K562 (cell line): ENCODE results near the gene ZNF692. TPM values are rescaled to one million over a fixed set of nuclear protein-coding genes. Genes with fewer than 3 reads are reported as not detected.
A peak's percentile ranks its signal among the peaks of the same experiment; 100 is the strongest.

ENCODE experiments used
- ADNP ChIP-seq: fragments of 200-800 bp; sonication (Bioruptor generic); IDR thresholded peaks from 2 replicates; pipeline ENCODE4 v1.6.1; 2016; ENCODE audit warnings: missing genetic modification characterization, missing compliant biosample characterization
- ATF7 ChIP-seq: fragments of 450-650 bp; IDR thresholded peaks from 2 replicates; pipeline ENCODE4 v1.7.1; 2014; ENCODE audit warnings: mild to moderate bottlenecking, moderate library complexity
- CBX8 ChIP-seq: fragments of 200-600 bp; sonication (generic); IDR thresholded peaks from 2 replicates; pipeline ENCODE4 v1.6.1; 2012; ENCODE audit warnings: borderline replicate concordance, mixed run types, low read depth, mild to moderate bottlenecking, moderate library complexity, mixed read lengths, low read length, control low read depth, inconsistent platforms; ENCODE audit not compliant: poor library complexity, severe bottlenecking; ENCODE audit errors: extremely low read depth
- CEBPG ChIP-seq, 3 experiments: fragments of 200-800 bp in 1 of 3; sonication (Bioruptor generic) in 1 of 3; sonication (generic) in 1 of 3; formaldehyde crosslinking in 1 of 3; IDR thresholded peaks in 2 of 3; conservative IDR thresholded peaks in 1 of 3; 2 replicates each; pipeline versions ENCODE4 v1.6.1 to v1.8.0; 2016 to 2022; ENCODE audit warnings: missing compliant biosample characterization in 2 of 3, missing genetic modification characterization in 2 of 3, mild to moderate bottlenecking in 1 of 3, missing genetic modification reagents in 1 of 3
- CREB1 ChIP-seq, 2 experiments: sonication (generic) in 1 of 2; formaldehyde crosslinking in 1 of 2; IDR thresholded peaks; 2 replicates each; pipeline versions ENCODE4 v1.6.1 to v1.8.0; 2012 to 2022; ENCODE audit warnings: inconsistent platforms in 1 of 2, mild to moderate bottlenecking in 1 of 2, missing genetic modification reagents in 1 of 2, moderate library complexity in 1 of 2
- DACH1 ChIP-seq: fragments of 450-650 bp; IDR thresholded peaks from 2 replicates; pipeline ENCODE4 v1.6.1; 2018; ENCODE audit not compliant: partially characterized antibody
- FIP1L1 ChIP-seq: fragments of 200-400 bp; formaldehyde crosslinking; IDR thresholded peaks from 2 replicates; pipeline ENCODE4 v1.6.1; 2018; ENCODE audit warnings: mild to moderate bottlenecking, low read depth, low read length; ENCODE audit not compliant: poor library complexity, severe bottlenecking
- FOXA1 ChIP-seq: fragments of 450-650 bp; IDR thresholded peaks from 2 replicates; pipeline ENCODE4 v1.6.1; 2016; ENCODE audit warnings: mild to moderate bottlenecking, borderline replicate concordance
- HBP1 ChIP-seq: fragments of 450-650 bp; formaldehyde crosslinking; IDR thresholded peaks from 2 replicates; pipeline ENCODE4 v1.4.0; 2022; ENCODE audit warnings: missing genetic modification characterization
- JUN ChIP-seq, 2 experiments: sonication (generic) in 1 of 2; formaldehyde crosslinking in 1 of 2; IDR thresholded peaks; 2 replicates each; pipeline versions ENCODE4 v1.6.1 to v1.8.0; 2012 to 2022; ENCODE audit warnings: borderline replicate concordance in 2 of 2, mild to moderate bottlenecking in 2 of 2, improper control_type of control experiment in 1 of 2, low read depth in 1 of 2, low read length in 1 of 2, missing genetic modification reagents in 1 of 2
- KLF1 ChIP-seq: fragments of 450-650 bp; IDR thresholded peaks from 2 replicates; pipeline ENCODE4 v1.6.1; 2016; ENCODE audit warnings: missing genetic modification characterization, missing compliant biosample characterization
- NELFE ChIP-seq: IDR thresholded peaks from 2 replicates; pipeline ENCODE4 v1.6.1; 2011; ENCODE audit warnings: mild to moderate bottlenecking; ENCODE audit not compliant: insufficient read depth, insufficient read length
- POLR2G ChIP-seq: fragments of 200-400 bp; formaldehyde crosslinking; IDR thresholded peaks from 2 replicates; pipeline ENCODE4 v1.6.1; 2017; ENCODE audit warnings: low read depth, mild to moderate bottlenecking, antibody characterized with exemption, low read length, moderate library complexity
- PTTG1 ChIP-seq: fragments of 450-650 bp; IDR thresholded peaks from 2 replicates; pipeline ENCODE4 v1.6.1; 2016; ENCODE audit warnings: low read depth, mild to moderate bottlenecking, missing genetic modification characterization, missing compliant biosample characterization
- RAD21 ChIP-seq, 2 experiments: fragments of 250-450 bp in 1 of 2; fragments of 450-650 bp in 1 of 2; sonication (Bioruptor Pico) in 1 of 2; formaldehyde crosslinking in 1 of 2; IDR thresholded peaks in 1 of 2; conservative IDR thresholded peaks in 1 of 2; 2 replicates each; pipeline versions ENCODE4 v1.4.0 to v1.8.0; 2020 to 2022; ENCODE audit warnings: mild to moderate bottlenecking in 2 of 2, moderate library complexity in 1 of 2
- SAP30 ChIP-seq: fragments of 200-600 bp; sonication (generic); IDR thresholded peaks from 2 replicates; pipeline ENCODE4 v1.6.1; 2012; ENCODE audit warnings: borderline replicate concordance, low read depth, mild to moderate bottlenecking, moderate library complexity, low read length, control low read depth, inconsistent platforms; ENCODE audit not compliant: insufficient read depth, poor library complexity, severe bottlenecking
- TARDBP ChIP-seq: fragments of 450-650 bp; IDR thresholded peaks from 2 replicates; pipeline ENCODE4 v1.6.1; 2016
- TCFL5 ChIP-seq: fragments of 250-450 bp; sonication (Bioruptor Pico); conservative IDR thresholded peaks from 2 replicates; pipeline ENCODE4 v1.6.1; 2021; ENCODE audit warnings: mild to moderate bottlenecking, moderate library complexity, matching md5 sums
- ZBTB17 ChIP-seq: fragments of 450-650 bp; formaldehyde crosslinking; IDR thresholded peaks from 2 replicates; pipeline ENCODE4 v1.4.0; 2020; ENCODE audit warnings: mild to moderate bottlenecking
- ZMIZ1 ChIP-seq, 2 experiments: fragments of 150-350 bp in 1 of 2; IDR thresholded peaks; 2 replicates each; pipeline ENCODE4 v1.6.1; 2012 to 2016; ENCODE audit warnings: low read depth in 2 of 2, low read length in 2 of 2, mild to moderate bottlenecking in 1 of 2, moderate library complexity in 1 of 2
- ZNF174 ChIP-seq: fragments of 250-450 bp; sonication (Bioruptor Pico); IDR thresholded peaks from 2 replicates; pipeline ENCODE4 v1.4.0; 2020; ENCODE audit warnings: mild to moderate bottlenecking
- polyA plus RNA-seq, 8 experiments: library from polyadenylated mRNA; depleted of rRNA in 4 of 8; stranded (reverse) in 5 of 8; unstranded in 3 of 8; fragments of >200 nt; fragmentation: Nextera tagmentation in 2 of 8; fragmentation: Illumina TruSeq in 1 of 8; extraction: Ambion mirVana in 2 of 8; extraction: Trizol in 1 of 8; gene quantifications; 2 replicates each; pipeline versions ENCODE4 v1.2.1 to v1.2.3, GENCODE V29; 2011 to 2014; ENCODE audit warnings: inconsistent platforms in 1 of 8, missing spikeins in 1 of 8
- total RNA-seq, 7 experiments: library from RNA; depleted of rRNA in 6 of 7; stranded (reverse); fragments of >200 nt in 6 of 7; fragmentation: Illumina TruSeq in 2 of 7; extraction: Trizol in 2 of 7; gene quantifications; 2 replicates each; pipeline versions ENCODE4 v1.2.1 to v1.2.3, GENCODE V29; 2011 to 2021; ENCODE audit warnings: low replicate concordance in 1 of 7

The ZNF692 gene
- total and polyA plus RNA-seq, 9 of the 15 experiments (the other 6 are each of a cell fraction or from before 2014, with no cell fraction given) = 8.4 to 143 (median 55.9) TPM

DNA sequence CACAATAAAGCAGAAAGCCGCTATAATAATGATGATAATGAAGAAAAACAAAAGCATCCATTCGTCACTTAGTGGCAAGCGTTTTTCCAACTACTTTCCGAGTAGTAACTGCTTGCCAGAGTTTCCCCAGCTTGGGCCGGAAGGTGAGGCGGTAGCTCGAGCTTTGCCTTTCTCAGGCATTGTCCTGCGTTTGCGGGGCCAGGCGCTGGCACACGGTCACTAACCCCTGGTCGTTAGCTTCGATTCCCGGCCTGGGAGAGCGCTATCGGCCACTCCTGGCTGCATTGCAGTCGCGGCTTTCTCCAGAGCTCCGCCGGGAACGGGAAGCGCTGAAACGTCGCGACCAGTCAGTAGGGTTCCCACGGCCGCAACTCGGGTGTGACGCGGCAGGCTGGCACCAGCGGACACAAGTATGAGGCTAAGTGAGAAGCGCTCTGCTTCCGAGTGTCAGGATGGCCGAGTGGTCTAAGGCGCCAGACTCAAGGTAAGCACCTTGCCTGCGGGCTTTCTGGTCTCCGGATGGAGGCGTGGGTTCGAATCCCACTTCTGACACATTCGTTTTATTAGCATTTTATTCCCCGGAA lies 14.6 kb upstream of the ZNF692 start (continued):
- TF ChIP-seq JUN (IDR thresholded peaks at IDR 0.05; ENCODE audit: borderline replicate concordance, low read depth, low read length) (no peak), JUN (CRISPR knock-in tag; IDR thresholded peaks at IDR 0.05; ENCODE audit: borderline replicate concordance) (peak; percentile 86; the same call in 1 of the 2 replicates), TCFL5 (CRISPR knock-in tag) (no peak), FIP1L1 (no peak), ATF7 (no peak), CREB1 (IDR thresholded peaks at IDR 0.05) (peak; percentile 71; the same call in 1 of the 2 replicates), CREB1 (CRISPR knock-in tag; IDR thresholded peaks at IDR 0.05) (peak; percentile 83), PTTG1 (tag) (no peak), NELFE (no peak), ZNF174 (CRISPR knock-in tag) (no peak), ZMIZ1 (IDR thresholded peaks at IDR 0.05; ENCODE audit: low read depth in 2 of 2, low read length in 2 of 2) (peak in 1 of 2 experiments; percentile 7; a peak in 1 of 4 replicates), DACH1 (no peak), ADNP (tag) (no peak), POLR2G (peak; percentile 91), FOXA1 (no peak), CBX8 (no peak), KLF1 (tag) (no peak), ZBTB17 (CRISPR knock-in tag) (peak; percentile 59; the same call in 1 of the 2 replicates), RAD21 (CRISPR knock-in tag; conservative IDR thresholded peaks at IDR 0.05 in 1 of 2, IDR thresholded peaks at IDR 0.05 in 1 of 2) (no peak), TARDBP (no peak; the same call in 1 of the 2 replicates), SAP30 (peak; percentile 37), CEBPG (CRISPR knock-in tag; IDR thresholded peaks at IDR 0.05) (0 out of 2 replicates have a peak, but pooled peaks have one; percentile 2), CEBPG (tag; conservative IDR thresholded peaks at IDR 0.05 in 1 of 2, IDR thresholded peaks at IDR 0.05 in 1 of 2) (no peak; a peak in 1 of 4 replicates), HBP1 (0 out of 2 replicates have a peak, but pooled peaks have one; percentile 39)
